Glomerular endothelial cell (primary cell): Measurements from ENCODE around the gene FYN. TPM values are rescaled to one million over a fixed set of nuclear protein-coding genes. Genes with fewer than 3 reads are reported as not detected.

Experiments used
- DNase-seq: peaks from one replicate; pipeline ENCODE4 v3.0.0-alpha.2; 2011; ENCODE audit warnings: low read depth, low spot score; ENCODE audit errors: extremely low read depth
- total RNA-seq: library from RNA; depleted of rRNA; stranded (reverse); fragments of >200 nt; gene quantifications from 2 replicates; pipeline ENCODE4 v1.2.3, GENCODE V29; 2015

Gene FYN
- total RNA-seq, 1 donor from 2014 or later, result 208 TPM

- no peak for DNase-seq
Measured at GRCh38 chr6:111809766-111810165, 63.5 kb downstream of the FYN start.

- DNase-seq, result no peak
Measured at GRCh38 chr6:111809264-111809663, 64.0 kb downstream of the FYN start.

- no peak for DNase-seq
Measured at GRCh38 chr6:111808493-111808892, 64.8 kb downstream of the FYN start.

GRCh38 chr6:111806561-111807497 lies 66.4 kb downstream of the FYN start:
- DNase-seq, result no peak

- no peak for DNase-seq
Measured at GRCh38 chr6:111806165-111806547, 67.1 kb downstream of the FYN start.

- DNase-seq, result no peak
Measured at GRCh38 chr6:111805511-111806164, 67.6 kb downstream of the FYN start.

- DNase-seq, result peak; percentile 68
Measured at GRCh38 chr6:111804627-111805235, 68.5 kb downstream of the FYN start.

- DNase-seq, result peak; percentile 81
Measured at GRCh38 chr6:111803804-111804203, 69.4 kb downstream of the FYN start.

- no peak for DNase-seq
Measured at GRCh38 chr6:111803371-111803770, 69.9 kb downstream of the FYN start.

GRCh38 chr6:111802720-111803330 lies 70.4 kb downstream of the FYN start:
- no peak for DNase-seq

- no peak for DNase-seq
Measured at GRCh38 chr6:111802015-111802414, 71.2 kb downstream of the FYN start.

- DNase-seq, result no peak
Measured at GRCh38 chr6:111800821-111801220, 72.4 kb downstream of the FYN start.

GRCh38 chr6:111800259-111800765 lies 72.9 kb downstream of the FYN start:
- DNase-seq, result no peak

- DNase-seq, result no peak
Measured at GRCh38 chr6:111799576-111800258, 73.5 kb downstream of the FYN start.

- no peak for DNase-seq
Measured at GRCh38 chr6:111798281-111798725, 74.9 kb downstream of the FYN start.

GRCh38 chr6:111796310-111796918 lies 76.8 kb downstream of the FYN start:
- no peak for DNase-seq

- no peak for DNase-seq
Measured at GRCh38 chr6:111795558-111795957, 77.7 kb downstream of the FYN start.

- DNase-seq, result no peak
Measured at GRCh38 chr6:111794727-111795452, 78.4 kb downstream of the FYN start.

GRCh38 chr6:111794300-111794699 lies 79.0 kb downstream of the FYN start:
- no peak for DNase-seq
